ENCODE results near the gene CHRM1.

GRCh38 chr11:62860835-62861563 is 60.2 kb downstream of the CHRM1 start:
- TF ChIP-seq CTCF (IDR thresholded peaks at IDR 0.05) (no peak), POLR2AphosphoS5 (IDR thresholded peaks at IDR 0.05) (no peak), EP300 (IDR thresholded peaks at IDR 0.05) (no peak), POLR2A (IDR thresholded peaks at IDR 0.05; ENCODE audit: low read depth) (no peak)
